ENCODE results near the gene ARMC2. TPM values are rescaled to one million over a fixed set of nuclear protein-coding genes. Genes with fewer than 3 reads are reported as not detected.
A peak's percentile ranks its signal among the peaks of the same experiment; 100 is the strongest.

The ARMC2 gene
- total RNA-seq, 1 donor from 2014 or later, result 5.2 TPM

- Histone ChIP-seq H3K9me3 (ENCODE audit: insufficient read depth, low read depth, low read length) (no peaks in the 10 kb centered on the region), H3K4me1 (ENCODE audit: insufficient read depth, low read length) (no peaks in the 10 kb centered on the region), H2AFZ (ENCODE audit: low read depth, low read length) (peak overlapping the region; percentile 67), H3K79me2 (ENCODE audit: insufficient read depth, low read length) (no peaks in the 10 kb centered on the region), H3K9ac (ENCODE audit: low read length) (no peak overlapping the region), H3K36me3 (ENCODE audit: insufficient read depth, low read length) (no peaks in the 10 kb centered on the region), H3K27ac (ENCODE audit: low read depth, low read length) (no peak overlapping the region), H3K4me3 (ENCODE audit: insufficient read depth, low read depth, low read length) (no peak overlapping the region), H3K27me3 (ENCODE audit: insufficient read depth, low read length) (no peaks in the 10 kb centered on the region), H4K20me1 (ENCODE audit: insufficient read depth, low read length) (no peaks in the 10 kb centered on the region), H3K4me2 (ENCODE audit: low read length) (peak overlapping the region; percentile 16)
- H3K36me3 Mint-ChIP-seq (ENCODE audit: low read depth, unreplicated experiment), result no peaks in the 10 kb centered on the region
- no peak overlapping the region for H3K27ac Mint-ChIP-seq (ENCODE audit: unreplicated experiment)
- no peak overlapping the region for H3K4me3 Mint-ChIP-seq (ENCODE audit: unreplicated experiment)
- H3K4me1 Mint-ChIP-seq (ENCODE audit: low read depth, unreplicated experiment), result peaks cover 2% of the 10 kb centered on the region
- peaks cover 8% of the 10 kb centered on the region for H3K9me3 Mint-ChIP-seq (ENCODE audit: unreplicated experiment)
- DNase-seq (ENCODE audit: low read depth) (no peak), FAIRE-seq (no peak)
- H3K27me3 Mint-ChIP-seq (ENCODE audit: low read depth, unreplicated experiment), result no peaks in the 10 kb centered on the region
- TF ChIP-seq, protein P1, sequence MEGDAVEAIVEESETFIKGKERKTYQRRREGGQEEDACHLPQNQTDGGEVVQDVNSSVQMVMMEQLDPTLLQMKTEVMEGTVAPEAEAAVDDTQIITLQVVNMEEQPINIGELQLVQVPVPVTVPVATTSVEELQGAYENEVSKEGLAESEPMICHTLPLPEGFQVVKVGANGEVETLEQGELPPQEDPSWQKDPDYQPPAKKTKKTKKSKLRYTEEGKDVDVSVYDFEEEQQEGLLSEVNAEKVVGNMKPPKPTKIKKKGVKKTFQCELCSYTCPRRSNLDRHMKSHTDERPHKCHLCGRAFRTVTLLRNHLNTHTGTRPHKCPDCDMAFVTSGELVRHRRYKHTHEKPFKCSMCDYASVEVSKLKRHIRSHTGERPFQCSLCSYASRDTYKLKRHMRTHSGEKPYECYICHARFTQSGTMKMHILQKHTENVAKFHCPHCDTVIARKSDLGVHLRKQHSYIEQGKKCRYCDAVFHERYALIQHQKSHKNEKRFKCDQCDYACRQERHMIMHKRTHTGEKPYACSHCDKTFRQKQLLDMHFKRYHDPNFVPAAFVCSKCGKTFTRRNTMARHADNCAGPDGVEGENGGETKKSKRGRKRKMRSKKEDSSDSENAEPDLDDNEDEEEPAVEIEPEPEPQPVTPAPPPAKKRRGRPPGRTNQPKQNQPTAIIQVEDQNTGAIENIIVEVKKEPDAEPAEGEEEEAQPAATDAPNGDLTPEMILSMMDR (IDR thresholded peaks at IDR 0.05; ENCODE audit: insufficient read depth, low read depth, low read length), result no peak
- TF ChIP-seq EZH2 (IDR thresholded peaks at IDR 0.05; ENCODE audit: insufficient read depth, low read length), result no peak
Observed at GRCh38 chr6:108831104-108831503, 17.1 kb upstream of the ARMC2 start.

- no peak for FAIRE-seq
- no peak for TF ChIP-seq EZH2 (IDR thresholded peaks at IDR 0.05; ENCODE audit: insufficient read depth, low read length)
- TF ChIP-seq, protein P1 (IDR thresholded peaks at IDR 0.05; ENCODE audit: insufficient read depth, low read depth, low read length), result no peak
- H3K27ac ChIP-seq (ENCODE audit: low read depth, low read length), result no peak overlapping the region
- H2AFZ ChIP-seq (ENCODE audit: low read depth, low read length), result no peak overlapping the region
- no peak for DNase-seq (ENCODE audit: low read depth)
- peaks cover 13% of the 10 kb centered on the region for H3K4me1 Mint-ChIP-seq (ENCODE audit: low read depth, unreplicated experiment)
- H3K4me3 Mint-ChIP-seq (ENCODE audit: unreplicated experiment), result no peak overlapping the region
- H3K9me3 Mint-ChIP-seq (ENCODE audit: unreplicated experiment), result no peaks in the 10 kb centered on the region
- no peaks in the 10 kb centered on the region for H3K79me2 ChIP-seq (ENCODE audit: insufficient read depth, low read length)
- no peak overlapping the region for H3K4me3 ChIP-seq (ENCODE audit: insufficient read depth, low read depth, low read length)
- no peak overlapping the region for H3K27ac Mint-ChIP-seq (ENCODE audit: unreplicated experiment)
- H3K27me3 Mint-ChIP-seq (ENCODE audit: low read depth, unreplicated experiment), result peaks cover under 1% of the 10 kb centered on the region
- no peaks in the 10 kb centered on the region for H3K27me3 ChIP-seq (ENCODE audit: insufficient read depth, low read length)
- no peaks in the 10 kb centered on the region for H3K36me3 ChIP-seq (ENCODE audit: insufficient read depth, low read length)
- H3K9ac ChIP-seq (ENCODE audit: low read length), result no peak overlapping the region
- H4K20me1 ChIP-seq (ENCODE audit: insufficient read depth, low read length), result no peaks in the 10 kb centered on the region
- H3K9me3 ChIP-seq (ENCODE audit: insufficient read depth, low read depth, low read length), result no peaks in the 10 kb centered on the region
- peak overlapping the region; percentile 21 for H3K4me2 ChIP-seq (ENCODE audit: low read length)
- H3K36me3 Mint-ChIP-seq (ENCODE audit: low read depth, unreplicated experiment), result no peaks in the 10 kb centered on the region
- H3K4me1 ChIP-seq (ENCODE audit: insufficient read depth, low read length), result no peaks in the 10 kb centered on the region
Observed at GRCh38 chr6:108832738-108833137, 15.5 kb upstream of the ARMC2 start.

DNA sequence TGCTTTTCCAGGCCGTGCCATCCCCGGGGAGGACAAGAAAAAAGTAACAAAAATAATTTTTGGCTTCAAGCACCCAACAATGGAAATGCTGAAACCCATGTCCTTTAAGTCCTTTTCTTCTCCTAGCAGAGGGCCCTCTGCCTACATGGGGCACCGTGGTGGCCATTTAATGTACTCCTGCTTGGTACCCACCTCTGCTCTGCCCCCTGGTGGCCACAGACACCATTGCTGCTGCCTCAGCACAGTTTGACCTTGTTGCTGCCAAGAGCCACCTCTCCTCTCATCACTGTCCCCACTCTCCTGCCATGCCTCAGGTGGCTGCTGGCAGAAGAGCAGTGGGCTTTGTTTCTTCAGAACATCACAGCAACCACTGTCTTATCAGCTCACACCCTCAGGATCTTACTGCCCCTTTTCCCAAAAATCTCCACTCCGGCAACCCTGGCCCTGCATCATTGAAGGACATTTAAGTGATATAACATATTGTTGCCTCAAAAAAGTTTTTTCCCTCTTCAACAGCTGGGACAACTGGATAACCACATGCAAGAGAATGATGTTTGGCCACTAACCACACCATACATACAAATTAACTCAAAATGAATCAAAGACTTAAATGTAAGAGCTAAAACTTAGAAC, 12.9 kb upstream of the ARMC2 start:
- no peak for TF ChIP-seq EZH2 (IDR thresholded peaks at IDR 0.05; ENCODE audit: insufficient read depth, low read length)
- TF ChIP-seq, protein P1 (IDR thresholded peaks at IDR 0.05; ENCODE audit: insufficient read depth, low read depth, low read length), result peak; percentile 82
- Histone ChIP-seq H2AFZ (ENCODE audit: low read depth, low read length) (no peak overlapping the region), H3K4me1 (ENCODE audit: insufficient read depth, low read length) (no peaks in the 10 kb centered on the region), H3K9ac (ENCODE audit: low read length) (no peak overlapping the region), H4K20me1 (ENCODE audit: insufficient read depth, low read length) (no peaks in the 10 kb centered on the region), H3K4me2 (ENCODE audit: low read length) (no peak overlapping the region), H3K36me3 (ENCODE audit: insufficient read depth, low read length) (no peaks in the 10 kb centered on the region), H3K9me3 (ENCODE audit: insufficient read depth, low read depth, low read length) (no peaks in the 10 kb centered on the region), H3K27me3 (ENCODE audit: insufficient read depth, low read length) (no peaks in the 10 kb centered on the region), H3K4me3 (ENCODE audit: insufficient read depth, low read depth, low read length) (no peak overlapping the region), H3K79me2 (ENCODE audit: insufficient read depth, low read length) (no peaks in the 10 kb centered on the region), H3K27ac (ENCODE audit: low read depth, low read length) (no peak overlapping the region)
- peaks cover 18% of the 10 kb centered on the region for H3K27me3 Mint-ChIP-seq (ENCODE audit: low read depth, unreplicated experiment)
- H3K4me3 Mint-ChIP-seq (ENCODE audit: unreplicated experiment), result no peak overlapping the region
- H3K9me3 Mint-ChIP-seq (ENCODE audit: unreplicated experiment), result no peaks in the 10 kb centered on the region
- H3K27ac Mint-ChIP-seq (ENCODE audit: unreplicated experiment), result no peak overlapping the region
- no peaks in the 10 kb centered on the region for H3K36me3 Mint-ChIP-seq (ENCODE audit: low read depth, unreplicated experiment)
- H3K4me1 Mint-ChIP-seq (ENCODE audit: low read depth, unreplicated experiment), result peaks cover 18% of the 10 kb centered on the region
- peak; percentile 52 for FAIRE-seq
- DNase-seq (ENCODE audit: low read depth), result peak; percentile 43
